Measurements from ENCODE around the gene RNF157. TPM values are rescaled to one million over a fixed set of nuclear protein-coding genes. Genes with fewer than 3 reads are reported as not detected.

The RNF157 gene
- total RNA-seq, 1 donor: 0.27 TPM

- no peak for DNase-seq (ENCODE audit: low read depth in 2 of 3, low spot score in 2 of 3)
Observed at GRCh38 chr17:76163919-76164318, 76.4 kb downstream of the RNF157 start.

- DNase-seq (ENCODE audit: low read depth in 2 of 3, low spot score in 2 of 3): no peak
Observed at GRCh38 chr17:76161619-76162266, 78.5 kb downstream of the RNF157 start.

- no peak for DNase-seq (ENCODE audit: low read depth in 2 of 3, low spot score in 2 of 3)
Observed at GRCh38 chr17:76160896-76161528, 79.3 kb downstream of the RNF157 start.

- no peak for DNase-seq (ENCODE audit: low read depth in 2 of 3, low spot score in 2 of 3)
Observed at GRCh38 chr17:76159157-76159556, 81.1 kb downstream of the RNF157 start.

- DNase-seq (ENCODE audit: low read depth in 2 of 3, low spot score in 2 of 3): no peak
Observed at GRCh38 chr17:76157759-76158158, 82.5 kb downstream of the RNF157 start.

GRCh38 chr17:76156662-76156991 lies 83.7 kb downstream of the RNF157 start:
- DNase-seq (ENCODE audit: low read depth in 2 of 3, low spot score in 2 of 3): no peak

- no peak for DNase-seq (ENCODE audit: low read depth in 2 of 3, low spot score in 2 of 3)
Observed at GRCh38 chr17:76155988-76156661, 84.2 kb downstream of the RNF157 start.

- DNase-seq (ENCODE audit: low read depth in 2 of 3, low spot score in 2 of 3): no peak
Observed at GRCh38 chr17:76154936-76155845, 85.1 kb downstream of the RNF157 start.

GRCh38 chr17:76154292-76154691 lies 86.0 kb downstream of the RNF157 start:
- no peak for DNase-seq (ENCODE audit: low read depth in 2 of 3, low spot score in 2 of 3)

GRCh38 chr17:76153640-76154039 lies 86.7 kb downstream of the RNF157 start:
- DNase-seq (ENCODE audit: low read depth in 2 of 3, low spot score in 2 of 3): no peak

- no peak for DNase-seq (ENCODE audit: low read depth in 2 of 3, low spot score in 2 of 3)
Observed at GRCh38 chr17:76153202-76153601, 87.1 kb downstream of the RNF157 start.

- DNase-seq (ENCODE audit: low read depth in 2 of 3, low spot score in 2 of 3): no peak
Observed at GRCh38 chr17:76152591-76152990, 87.7 kb downstream of the RNF157 start.

GRCh38 chr17:76151896-76152454 lies 88.3 kb downstream of the RNF157 start:
- no peak for DNase-seq (ENCODE audit: low read depth in 2 of 3, low spot score in 2 of 3)

GRCh38 chr17:76150712-76151622 lies 89.3 kb downstream of the RNF157 start:
- DNase-seq (ENCODE audit: low read depth in 2 of 3, low spot score in 2 of 3): no peak

- DNase-seq (ENCODE audit: low read depth in 2 of 3, low spot score in 2 of 3): no peak
Observed at GRCh38 chr17:76149214-76149613, 91.1 kb downstream of the RNF157 start.

- DNase-seq (ENCODE audit: low read depth in 2 of 3, low spot score in 2 of 3): no peak
Observed at GRCh38 chr17:76148015-76148326, 92.3 kb downstream of the RNF157 start.

GRCh38 chr17:76147211-76148014 lies 92.9 kb downstream of the RNF157 start:
- DNase-seq (ENCODE audit: low read depth in 2 of 3, low spot score in 2 of 3): no peak

- DNase-seq (ENCODE audit: low read depth in 2 of 3, low spot score in 2 of 3): no peak
Observed at GRCh38 chr17:76146053-76146851, 94.0 kb downstream of the RNF157 start.

All from hematopoietic multipotent progenitor cell (in vitro differentiated cells).